ENCODE measurements around the gene JTB.
"Not testable (repeated sequence)": the region's sequence is repeated elsewhere in the genome, so short reads cannot be mapped to it uniquely, and the experiment has no call there.

The JTB gene
- total RNA-seq: 7.3 reads per million, percentile 26 among the genes with 10 or more reads in this experiment

DNA sequence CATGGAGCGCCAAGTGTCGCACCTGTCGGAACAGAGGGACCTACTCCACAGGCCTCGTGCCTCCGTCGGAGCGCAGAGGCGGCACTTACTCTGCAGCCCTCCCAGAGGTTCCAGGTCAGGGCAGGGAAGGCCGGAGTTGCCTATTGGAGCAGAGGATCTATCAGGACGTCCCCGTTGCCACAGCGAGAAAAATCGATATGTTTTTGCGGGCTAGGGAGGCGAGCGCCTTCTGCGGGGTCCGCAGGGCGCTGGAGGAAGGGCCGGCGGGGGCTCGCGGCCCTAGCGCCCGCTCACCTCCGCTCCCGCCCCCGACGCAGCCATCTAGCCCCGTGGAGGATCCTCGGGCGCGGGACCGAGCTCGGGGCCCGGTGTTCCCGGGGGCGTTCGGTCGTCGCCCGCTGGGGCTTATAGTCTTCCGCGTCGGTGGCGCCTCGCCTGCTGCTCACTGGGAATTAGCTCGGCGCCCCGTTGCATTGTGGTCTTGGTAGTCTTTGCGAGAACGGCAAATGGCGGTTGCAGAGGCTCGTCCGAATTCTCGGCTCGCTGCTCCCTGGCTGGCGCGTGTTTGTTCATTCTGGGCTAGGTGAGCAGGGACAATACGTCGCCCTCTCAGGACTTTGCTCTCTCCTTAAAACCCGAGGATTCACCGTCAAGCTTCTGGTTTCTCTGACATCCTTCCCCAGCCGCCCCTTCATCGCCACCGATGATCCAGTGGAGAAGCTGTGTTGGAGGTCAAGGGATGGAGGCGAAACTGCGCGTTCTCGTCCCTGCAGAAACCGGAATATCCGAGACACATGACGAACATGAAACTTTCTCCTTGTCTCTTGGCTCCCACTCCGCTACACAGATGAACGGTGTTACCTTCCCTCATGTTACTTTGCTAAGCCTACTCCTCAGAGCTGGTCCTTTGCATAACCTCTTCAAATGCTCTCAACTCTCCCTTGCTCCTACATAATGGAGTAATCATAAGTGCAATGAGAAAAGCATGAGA lies at the start of gene JTB:
Gene JTB (minus strand): TSS at position 425 of the 991 bp plus-strand sequence. CDS start 422 bp downstream, at position 3.
- DNase-seq: peak; percentile 86

DNA sequence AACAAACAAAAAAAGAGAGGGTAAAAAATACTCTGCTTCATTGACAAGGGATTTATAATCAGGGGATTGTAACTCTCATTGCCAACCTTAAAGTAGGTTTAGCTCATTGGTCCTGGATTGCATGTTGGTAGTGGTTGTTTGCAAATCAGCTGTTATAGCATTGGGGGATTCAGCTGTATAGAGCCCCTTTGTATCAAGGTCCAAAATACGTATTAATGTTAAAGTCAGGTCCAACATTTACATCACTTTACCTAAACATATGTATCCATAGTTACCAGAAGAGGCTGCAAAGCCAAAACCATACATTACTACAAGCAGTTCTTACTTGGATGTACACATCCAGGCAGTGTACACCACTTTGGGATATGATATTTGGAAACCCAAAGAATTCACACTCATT lies 42.5 kb upstream of the JTB start:
- no peak for DNase-seq

DNA sequence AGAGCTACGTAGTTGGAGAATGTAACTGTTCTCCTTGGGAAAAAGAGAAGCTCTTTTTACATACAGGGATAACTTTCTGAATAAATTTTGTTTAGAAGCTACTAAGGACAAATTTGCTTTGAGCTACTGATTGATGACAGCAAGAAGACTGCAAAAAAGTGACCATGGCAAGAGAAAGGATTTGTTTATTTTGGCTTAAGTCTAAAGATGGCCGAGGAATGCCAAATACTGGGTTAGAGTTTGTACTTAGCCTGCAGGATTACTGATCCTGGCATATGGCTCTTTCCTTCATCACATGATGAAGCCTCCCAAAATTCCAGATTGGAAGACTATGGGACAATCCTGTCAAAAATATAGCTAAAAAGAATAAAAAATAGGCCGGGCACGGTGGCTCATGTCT lies 41.8 kb upstream of the JTB start:
- no peak for DNase-seq

DNA sequence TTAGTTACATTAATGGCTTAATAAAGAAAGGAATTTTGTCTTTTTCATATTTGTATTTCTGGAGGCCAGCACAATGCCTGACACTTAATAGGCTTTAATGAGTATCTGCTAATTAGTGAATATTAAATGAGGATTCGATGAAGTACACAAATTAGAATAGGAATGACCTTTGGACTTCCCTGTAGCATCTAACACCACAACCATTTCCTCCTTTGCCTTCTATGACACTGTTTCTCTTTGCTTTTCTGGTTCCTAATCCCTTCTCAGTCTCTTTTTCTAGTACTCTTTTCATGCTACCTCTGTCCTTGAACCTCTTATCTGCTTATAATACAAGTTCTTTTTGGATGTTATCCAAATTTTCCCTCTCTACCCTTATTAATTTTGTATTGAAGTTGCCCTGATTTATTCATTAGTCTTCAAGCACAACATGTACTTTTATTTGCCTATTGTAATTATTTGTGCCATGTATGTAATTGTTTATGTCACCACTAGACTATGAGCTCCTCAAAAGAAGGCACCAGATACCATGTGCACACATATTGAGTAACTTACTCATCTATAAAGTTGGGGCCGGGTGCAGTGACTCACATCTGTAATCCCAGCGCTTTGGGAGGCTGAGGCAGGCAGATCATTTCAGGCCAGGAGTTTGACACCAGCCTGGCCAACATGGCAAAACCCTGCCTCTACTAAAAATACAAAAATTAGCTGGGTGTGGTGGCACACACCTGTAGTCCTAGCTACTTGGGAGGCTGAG lies 36.9 kb upstream of the JTB start:
- DNase-seq: no peak

DNA sequence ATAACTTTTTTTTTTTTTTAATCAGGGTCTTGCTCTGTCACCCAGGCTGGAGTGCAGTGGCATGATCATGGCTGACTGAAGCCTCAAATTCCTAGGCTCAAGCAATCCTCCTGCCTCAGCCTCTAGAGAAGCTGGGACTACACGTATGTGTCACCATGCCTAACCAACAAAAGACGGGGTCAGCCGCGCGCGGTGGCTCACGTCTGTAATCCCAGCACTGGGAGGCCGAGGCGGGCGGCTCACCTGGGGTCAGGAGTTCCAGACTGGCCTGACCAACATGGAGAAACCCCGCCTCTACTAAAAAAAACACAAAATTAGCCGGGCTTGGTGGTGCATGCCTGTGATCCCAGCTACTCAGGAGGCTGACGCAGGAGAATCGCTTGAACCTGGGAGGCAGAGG lies 35.1 kb upstream of the JTB start:
- DNase-seq: not testable (repeated sequence)

DNA sequence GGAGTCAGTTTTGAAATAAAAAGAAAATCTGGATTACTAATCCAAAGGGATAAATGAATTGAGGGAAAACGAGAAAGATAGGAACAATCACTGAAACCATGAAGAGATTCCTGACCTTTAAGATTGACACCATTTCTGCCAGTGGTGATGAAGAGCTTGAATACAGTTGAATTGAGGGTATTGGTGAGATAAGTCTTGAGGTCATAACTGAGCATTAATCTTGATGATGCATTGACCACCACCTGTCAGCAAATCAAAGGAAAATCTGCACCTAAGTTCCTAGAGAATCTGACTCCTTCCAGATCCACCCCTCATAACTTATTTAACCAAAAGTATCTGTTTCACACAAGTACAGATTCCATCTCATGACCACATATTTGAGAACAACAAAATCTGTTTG lies 34.7 kb upstream of the JTB start:
- DNase-seq: no peak

DNA sequence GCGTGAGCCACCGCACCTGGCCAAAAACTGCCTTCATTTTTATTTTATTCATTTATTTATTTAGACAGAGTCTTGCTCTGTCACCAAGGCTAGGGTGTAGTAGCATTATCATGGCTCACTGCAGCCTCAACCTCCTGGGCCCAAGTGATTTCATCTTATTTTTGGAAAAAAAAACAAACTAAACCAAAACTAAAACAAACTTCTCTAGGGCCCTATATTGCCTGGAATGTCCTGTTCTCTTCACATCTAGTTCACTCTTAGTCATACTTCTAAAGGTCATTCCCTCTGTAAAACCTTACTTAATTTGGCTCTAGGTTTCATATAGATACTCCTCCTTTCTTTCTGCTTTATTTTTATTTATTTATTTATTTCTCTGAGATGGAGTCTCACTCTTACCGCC lies 28.7 kb upstream of the JTB start:
- DNase-seq: no peak

DNA sequence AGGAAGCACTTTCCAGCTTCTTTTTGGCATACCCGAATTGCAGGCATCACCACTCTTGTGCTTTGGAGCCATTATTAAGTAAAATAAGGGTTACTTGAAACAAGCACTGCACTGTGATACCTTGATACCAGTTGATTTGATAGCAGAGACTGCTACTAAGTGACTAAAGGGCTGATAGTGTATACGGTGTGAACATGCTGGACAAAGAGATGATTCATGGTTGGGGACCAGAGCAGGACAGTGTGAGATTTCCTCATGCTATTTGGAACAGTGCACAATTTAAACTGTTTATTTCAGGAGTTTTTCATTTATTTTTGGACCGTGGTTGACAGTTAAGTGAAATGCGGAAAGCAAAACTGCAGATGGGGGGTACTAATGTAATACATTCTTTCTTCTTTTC lies 22.9 kb upstream of the JTB start:
- no peak for DNase-seq

DNA sequence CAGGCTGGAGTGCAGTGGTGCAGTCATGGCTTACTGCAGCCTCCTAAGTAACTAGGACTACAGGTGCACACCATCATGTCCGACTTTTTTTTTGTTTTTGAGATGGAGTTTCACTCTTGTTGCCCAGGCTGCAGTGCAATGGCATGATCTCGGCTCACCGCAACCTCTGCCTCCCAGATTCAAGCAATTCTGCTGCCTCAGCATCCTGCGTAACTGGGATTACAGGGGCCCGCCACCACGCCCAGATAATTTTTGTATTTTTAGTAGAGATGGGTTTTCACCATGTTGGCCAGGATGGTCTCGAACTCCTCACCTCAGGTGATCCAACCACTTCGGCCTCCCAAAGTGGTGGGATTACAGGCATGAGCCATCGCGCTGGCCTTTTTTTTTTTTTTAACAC lies 19.4 kb upstream of the JTB start:
- DNase-seq: not testable (repeated sequence)

DNA sequence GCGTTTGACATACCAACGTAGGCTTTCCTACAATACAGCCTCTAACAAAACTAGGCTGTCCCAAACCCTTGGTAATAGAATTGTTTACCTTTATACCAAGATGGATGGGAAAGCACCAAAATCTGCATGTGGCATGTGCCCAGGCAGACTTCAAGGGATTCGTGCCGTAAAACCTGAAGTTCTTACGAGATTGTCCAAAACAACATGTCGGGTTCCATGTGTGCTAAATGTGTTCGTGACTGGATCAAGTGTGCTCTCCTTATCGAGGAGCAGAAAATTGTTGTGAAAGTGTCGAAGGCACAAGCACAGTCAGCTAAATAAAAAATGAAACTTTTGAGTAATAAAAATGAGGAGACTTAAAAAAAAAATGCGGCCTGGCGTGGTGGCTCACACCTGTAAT lies 18.2 kb upstream of the JTB start:
- no peak for DNase-seq

DNA sequence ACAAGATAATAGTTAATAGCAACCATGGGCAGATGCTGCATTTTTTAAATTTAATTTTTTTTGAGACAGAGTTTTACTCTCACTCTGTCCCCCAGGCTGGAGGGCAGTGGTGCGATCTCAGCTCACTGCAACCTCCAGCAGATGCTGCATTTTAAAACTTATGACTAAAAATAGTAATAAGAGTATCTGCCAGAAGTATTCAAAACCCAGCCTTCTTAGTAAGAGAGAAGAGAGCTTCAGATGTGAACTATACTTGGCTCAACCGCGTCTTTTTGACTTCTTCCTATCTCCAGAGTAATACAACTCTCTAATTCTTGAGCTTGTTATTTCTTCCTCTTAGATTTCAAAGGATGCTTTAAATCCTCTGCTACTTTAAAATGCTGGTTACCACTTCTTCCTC lies 17.7 kb upstream of the JTB start:
- DNase-seq: no peak

DNA sequence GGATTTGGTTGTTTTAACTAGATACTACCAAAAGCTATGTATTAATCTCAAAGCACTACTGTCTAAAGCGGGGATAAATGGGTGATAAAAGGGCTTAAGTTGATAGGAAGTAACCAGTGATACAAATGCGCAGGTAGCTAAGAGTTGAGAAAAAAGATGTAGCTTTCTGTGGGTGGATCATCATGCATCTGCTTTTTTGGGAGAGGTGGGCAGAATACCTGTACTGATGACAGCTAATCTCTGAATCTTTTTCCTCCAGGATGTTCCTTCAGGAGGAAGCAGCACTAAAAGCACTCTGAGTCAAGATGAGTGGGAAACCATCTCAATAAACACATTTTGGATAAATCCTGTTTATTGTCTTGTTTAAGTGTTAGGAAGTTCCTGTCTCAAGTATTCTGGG lies 14.3 kb upstream of the JTB start:
- no peak for DNase-seq

DNA sequence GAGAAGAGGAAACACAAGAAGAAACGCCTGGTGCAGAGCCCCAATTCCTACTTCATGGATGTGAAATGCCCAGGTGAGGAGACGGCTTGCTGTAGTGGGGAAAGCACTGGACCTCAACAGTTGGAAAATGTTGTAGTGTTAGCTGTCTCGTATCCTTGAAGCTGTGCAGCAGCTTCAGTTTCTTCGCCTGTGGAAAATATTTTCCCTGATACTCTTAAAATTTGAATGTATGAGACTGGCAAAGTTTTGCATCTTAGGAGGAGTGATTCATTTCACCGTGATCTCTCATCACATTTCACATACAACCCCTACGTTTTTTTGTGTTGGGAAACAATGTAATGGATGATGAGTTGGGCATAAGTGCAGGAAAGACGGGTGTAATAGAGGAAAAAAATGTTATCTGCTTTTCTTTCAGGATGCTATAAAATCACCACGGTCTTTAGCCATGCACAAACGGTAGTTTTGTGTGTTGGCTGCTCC lies 13.7 kb upstream of the JTB start:
- DNase-seq: no peak

DNA sequence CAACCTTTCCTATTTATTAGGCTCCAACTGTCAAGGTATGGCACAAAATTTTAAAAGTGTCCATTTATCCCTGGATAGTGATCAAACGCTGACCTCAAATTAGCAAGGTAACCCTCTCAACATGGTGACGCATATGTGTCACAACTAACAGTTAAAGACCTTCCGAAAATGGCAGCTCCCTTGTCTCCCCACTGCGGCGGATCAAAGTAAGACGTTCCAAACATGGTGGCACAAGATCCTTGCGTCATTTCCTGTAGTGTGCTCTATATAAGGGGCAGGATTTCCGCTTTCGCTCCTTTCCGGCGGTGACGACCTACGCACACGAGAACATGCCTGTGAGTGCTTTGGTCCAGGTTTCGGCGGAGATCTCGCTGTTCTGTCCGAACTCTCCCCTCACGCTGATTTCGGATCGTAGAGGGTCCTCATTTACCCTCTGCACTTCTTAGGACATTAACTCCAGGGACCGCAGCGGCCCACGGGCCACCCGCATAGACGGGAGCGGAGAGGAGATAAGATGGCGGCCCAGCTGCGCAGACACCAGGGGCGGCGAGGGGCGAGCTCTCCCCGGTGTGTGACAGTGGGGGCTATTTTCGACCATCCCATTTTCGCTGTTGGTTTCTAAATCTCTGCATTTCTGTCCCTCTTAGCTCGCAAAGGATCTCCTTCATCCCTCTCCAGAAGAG lies 13.1 kb upstream of the JTB start, which contains the start of gene RPS27:
Gene RPS27 (plus strand): TSS at position 295 of the 683 bp plus-strand sequence. CDS start 35 bp downstream, at position 330.
- peak; percentile 84 for DNase-seq

DNA sequence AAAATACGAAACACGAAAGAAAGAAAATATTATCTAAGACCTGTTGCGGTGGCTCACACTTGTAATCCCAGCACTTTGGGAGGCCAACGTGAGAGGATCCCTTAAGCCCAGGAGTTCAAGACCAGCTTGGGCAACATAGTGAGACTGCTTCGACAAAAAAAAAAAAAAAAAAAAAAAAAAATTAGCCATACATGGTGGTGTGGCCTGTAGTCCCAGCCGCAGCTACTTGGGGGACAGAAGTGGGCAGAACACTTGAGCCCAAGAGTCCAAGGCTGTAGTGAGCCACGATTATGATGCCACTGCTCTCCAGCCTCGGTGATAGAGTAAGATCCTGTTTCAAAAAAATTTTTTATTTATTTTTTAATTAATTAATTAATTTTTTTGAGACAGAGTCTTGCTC lies 10.1 kb upstream of the JTB start:
- no peak for DNase-seq

DNA sequence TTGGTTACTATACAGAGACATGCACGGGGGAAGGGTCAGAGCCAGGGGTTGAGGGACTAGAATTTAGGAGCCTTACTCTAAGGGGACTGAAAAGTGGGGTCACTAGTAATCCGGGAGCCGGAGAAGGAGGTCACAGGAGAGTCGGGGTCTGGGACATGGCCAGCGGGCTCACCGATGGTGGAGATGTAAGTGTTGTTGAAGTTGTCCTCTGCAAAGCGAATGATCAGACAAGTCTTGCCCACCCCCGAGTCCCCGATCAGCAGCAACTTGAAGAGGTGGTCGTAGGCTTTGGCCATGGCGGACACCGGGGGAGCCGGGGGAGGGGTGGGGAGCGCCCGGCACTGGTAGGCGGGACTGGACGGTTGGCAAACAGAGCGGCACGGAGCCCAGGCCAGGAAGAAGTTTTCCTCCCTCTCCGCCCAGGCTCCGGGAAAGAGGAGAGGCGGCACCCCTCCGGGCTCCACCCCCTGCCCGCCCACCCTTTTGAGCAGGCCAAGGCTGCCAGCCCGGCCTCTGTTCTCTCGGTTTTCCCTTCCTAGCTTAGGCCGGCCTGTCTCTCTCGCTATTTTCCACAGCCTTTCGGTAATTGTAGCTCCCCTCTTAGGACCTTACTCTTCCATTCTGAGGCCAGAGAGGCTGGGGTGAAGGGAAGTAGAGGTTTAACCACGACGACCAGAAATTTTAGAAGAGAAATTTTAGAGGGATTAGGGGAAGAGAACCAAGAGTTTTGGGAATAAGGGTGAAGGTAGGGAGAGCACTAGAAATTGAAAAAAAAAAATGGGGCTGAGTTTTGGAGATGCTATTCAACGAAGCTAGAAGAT lies 8.7 kb upstream of the JTB start, which contains the start of gene RAB13:
Gene RAB13 (minus strand): TSS at position 399 of the 821 bp plus-strand sequence. CDS start 103 bp downstream, at position 296.
- no peak for DNase-seq

DNA sequence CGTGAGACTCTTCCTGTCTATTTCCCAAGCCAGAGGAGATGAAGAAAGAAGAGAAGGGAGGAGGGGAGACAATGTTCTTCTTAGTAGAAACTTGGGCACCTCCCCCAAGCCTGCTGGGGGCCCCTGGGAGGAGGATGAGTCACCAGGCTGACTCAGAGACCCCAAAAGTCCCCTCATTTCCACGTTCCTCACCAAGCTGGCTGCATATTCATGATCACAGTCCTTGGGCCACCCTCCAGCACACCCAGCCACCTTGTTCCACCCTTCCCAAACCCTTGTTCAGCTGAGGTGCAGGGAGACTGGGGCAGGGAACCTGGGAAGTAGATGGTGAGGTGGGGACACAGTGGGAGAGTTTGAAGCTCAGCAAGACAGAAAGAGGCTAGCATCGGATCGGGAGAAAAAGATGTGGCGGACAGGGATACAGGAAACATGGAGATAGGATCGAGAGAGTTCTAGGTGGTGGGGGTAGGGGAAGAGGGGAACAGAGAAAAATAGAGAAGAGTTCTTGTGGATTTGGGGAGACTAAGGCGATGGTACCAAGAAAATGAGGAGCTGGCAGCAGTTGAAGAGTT lies 8.0 kb upstream of the JTB start:
- no peak for DNase-seq

DNA sequence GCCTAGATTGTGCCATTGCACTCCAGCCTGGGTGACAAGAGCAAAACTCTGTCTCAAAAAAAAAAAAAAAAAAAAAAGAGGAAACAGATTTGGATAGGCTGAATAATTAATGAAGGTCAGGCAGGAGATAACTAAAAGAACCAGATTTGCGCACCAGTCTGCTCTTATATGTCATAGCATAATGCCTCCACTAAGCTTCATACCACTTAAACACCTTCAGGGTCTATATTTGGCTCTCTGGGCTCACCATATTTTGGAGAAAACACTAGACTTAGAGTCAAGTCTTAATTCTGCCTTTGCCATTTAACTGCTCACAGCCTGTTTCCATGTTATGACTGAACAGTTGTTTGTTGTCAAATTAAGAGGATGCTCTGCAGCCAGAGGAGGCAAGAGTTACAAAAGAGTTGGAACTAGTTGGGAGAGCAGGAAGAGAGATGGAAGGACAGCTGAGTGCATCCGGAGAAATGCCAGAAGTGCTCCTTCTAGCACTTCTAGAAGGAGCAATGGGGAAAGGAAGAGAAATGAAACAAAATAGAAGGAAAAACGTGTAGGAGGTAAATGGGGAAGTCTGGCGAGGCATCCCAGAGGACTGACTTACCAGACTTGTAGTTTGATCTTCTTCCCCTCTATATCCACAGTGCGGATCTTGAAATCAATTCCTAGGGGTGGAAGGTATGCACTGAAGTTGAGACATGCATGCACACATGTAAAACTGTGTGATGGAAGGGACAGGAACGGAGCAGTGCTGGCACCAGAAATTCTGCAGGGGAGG lies 6.8 kb upstream of the JTB start:
- no peak for DNase-seq

DNA sequence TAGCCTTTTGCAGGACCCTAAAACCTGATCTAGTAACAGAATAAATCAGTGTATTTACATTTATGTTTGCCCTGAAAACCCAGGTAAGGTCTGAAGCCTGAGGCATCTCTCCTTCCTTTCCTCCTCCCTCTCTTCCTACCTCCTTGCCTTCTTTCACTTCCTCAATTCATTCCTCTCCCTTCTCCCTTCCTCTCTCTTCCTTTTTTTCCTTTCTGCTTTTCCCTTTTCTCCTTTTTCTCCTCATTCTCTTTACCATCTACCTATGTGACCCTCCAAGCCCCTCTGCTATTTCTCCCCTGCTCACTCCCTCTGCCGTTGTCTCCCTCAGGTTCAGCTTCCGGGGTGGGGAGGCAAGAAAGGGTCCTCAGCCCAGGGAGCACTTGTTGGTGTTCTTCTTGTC lies 4.3 kb upstream of the JTB start:
- DNase-seq: not testable (repeated sequence)

DNA sequence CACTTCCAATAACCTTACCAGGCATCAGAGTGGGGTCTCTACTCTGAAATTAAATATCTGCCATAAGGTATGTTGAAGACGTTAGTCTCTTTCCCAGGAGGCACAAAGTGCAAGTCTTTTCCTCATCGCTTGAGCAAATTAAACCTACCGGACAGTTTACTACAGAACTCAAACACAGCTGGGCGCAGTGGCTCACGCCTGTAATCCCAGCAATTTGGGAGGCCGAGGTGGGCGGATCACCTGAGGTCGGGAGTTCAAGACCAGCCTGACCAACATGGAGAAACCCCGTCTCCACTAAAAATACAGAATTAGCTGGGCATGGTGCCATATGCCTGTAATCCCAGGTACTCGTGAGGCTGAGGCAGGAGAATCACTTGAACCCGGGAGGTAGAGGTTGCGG lies 1.6 kb upstream of the JTB start:
- not testable (repeated sequence) for DNase-seq
